ENCODE data around the gene PKD1L1.

PKD1L1 gene

DNA sequence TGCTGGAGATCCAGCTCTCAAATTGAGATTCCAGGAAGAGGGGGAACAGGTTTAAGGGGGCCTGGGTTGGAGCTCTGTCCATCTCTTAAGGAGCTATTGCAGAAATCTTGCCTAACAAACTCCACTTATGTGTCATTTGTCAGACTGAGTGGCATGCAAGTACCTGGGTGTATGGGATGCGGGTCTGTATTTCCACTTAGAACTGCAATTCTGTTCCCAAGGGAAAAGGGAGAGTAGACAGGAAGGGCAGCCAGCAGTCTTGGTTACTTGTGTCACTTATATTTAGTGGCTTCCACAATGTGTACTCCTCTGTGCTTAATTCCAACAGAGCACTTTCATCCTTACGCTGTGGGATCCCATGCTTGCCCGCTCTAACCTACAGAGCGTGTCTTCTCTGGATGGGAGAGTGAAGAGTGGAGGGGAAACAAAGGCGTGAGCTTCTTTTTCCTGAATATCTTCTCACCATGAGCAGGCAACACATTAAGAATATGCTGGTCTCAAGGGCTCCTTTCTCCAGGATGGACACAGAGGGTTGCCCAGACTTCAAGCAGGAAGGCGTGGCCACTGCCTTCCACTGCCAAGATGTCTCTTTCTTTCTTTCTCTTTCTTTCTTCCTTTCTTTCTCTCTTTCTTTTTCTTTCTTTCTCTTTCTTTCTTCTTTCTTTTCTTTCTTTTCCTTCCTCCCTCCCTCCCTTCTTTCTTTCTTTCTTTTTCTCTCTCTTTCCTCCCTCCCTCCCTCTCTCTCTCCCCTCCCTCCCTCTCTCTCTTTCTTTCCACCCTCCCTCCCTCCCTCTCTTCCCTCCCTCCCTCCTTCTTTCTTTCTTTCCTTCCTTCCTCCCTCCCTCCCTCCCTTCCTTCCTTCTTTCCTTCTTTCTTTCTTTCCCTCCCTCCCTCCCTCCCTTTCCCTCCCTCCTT lies 212.6 kb downstream of the PKD1L1 start:
- no peak for DNase-seq

GRCh38 chr7:47734949-47735291 lies 213.3 kb downstream of the PKD1L1 start:
- no peak for DNase-seq

GRCh38 chr7:47734287-47734948 lies 213.8 kb downstream of the PKD1L1 start:
- DNase-seq: no peak

GRCh38 chr7:47730142-47730541 lies 218.1 kb downstream of the PKD1L1 start:
- DNase-seq: no peak

DNA sequence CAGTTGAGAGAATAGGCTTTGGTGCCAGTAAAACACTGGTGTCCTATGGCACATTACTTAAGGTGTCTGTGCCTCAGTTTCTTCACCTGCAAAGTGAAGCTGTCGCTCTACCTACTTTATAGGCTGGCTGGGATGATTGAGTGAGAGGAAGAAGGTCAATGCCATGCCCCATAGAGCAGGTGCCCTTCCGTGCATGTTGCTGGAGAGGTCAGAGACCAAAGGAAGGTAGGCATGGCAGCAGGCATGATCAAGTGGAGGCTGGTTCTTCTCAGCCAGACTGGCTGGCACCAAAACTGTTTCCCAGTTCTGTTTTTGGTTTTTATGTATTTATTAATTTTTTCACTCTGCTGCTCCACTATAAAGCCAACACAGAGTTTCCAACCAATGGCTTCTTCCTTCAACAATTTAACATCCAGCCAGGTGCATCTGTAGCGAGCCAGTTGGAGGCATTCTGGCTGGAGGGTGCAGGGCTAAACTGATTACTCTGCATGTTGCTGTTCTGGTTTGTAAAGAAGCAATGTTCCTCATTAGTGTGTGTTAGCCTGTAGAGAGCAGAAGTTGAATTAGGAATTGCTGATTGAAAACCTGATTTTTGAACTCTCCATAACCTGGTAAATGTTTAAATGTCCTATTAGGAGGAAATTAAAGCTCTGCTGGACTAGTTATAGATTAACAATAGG lies 222.1 kb downstream of the PKD1L1 start:
- no peak for DNase-seq

GRCh38 chr7:47725031-47725780 lies 223.1 kb downstream of the PKD1L1 start:
- DNase-seq: no peak

Data from T-helper 2 cell (primary cell).